ENCODE data around the gene ANGPTL3. TPM values are rescaled to one million over a fixed set of nuclear protein-coding genes. Genes with fewer than 3 reads are reported as not detected.

Gene ANGPTL3
- total RNA-seq, 1 donor from 2014 or later = not detected

DNA sequence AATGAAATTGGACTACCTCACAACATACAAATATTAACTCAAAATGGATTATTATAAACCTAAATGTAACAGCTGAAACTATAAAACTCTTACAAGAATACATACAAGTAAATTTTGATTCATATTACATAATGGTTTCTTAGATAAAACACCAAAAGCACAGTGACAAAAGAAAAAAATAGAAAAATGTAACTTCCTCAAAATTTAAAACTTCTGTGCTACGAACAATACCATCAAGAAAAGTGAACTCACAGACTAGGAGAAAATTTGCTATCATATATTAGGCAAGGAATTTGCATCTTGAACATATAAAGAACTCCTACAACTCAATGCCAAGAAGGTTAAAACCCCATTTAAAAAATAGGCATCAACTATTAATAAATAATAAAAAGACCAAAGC lies 31.2 kb downstream of the ANGPTL3 start:
- DNase-seq (ENCODE audit: low spot score) = no peak

DNA sequence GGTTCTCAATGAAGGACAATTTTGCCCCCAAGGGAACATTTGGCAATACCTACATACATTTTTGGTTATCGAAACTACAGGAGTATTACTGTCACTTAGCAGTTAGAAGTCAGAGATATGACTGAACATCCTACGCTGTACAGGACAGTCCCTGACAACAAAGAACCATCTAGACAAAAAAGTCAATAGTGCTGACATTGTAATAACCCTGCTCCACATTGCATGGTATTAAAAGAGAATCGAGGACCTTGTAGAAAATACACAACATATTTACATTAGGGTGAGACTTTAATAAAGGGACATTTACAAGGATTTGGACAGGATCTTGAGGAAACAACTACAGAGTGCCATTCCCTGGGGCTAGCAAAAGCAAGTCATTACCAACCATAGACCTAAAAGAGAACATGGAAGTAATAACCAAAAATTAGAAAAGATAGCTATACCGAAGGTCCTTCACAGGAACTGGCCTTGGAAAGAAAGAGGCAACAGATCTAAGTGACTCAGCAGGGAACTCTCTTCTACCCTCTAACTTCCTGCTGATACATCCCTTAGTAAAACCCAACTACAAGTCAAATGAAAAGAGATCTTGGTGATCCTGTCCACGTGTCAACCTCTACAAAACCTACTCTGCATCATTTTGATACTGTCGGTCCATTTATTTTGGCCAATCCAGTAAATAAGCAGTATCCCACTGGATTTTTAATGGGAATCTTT lies 40.2 kb downstream of the ANGPTL3 start:
- no peak for DNase-seq (ENCODE audit: low spot score)

- DNase-seq (ENCODE audit: low spot score) = no peak
Measured at GRCh38 chr1:62643283-62643682, 46.0 kb downstream of the ANGPTL3 start.

- DNase-seq (ENCODE audit: low spot score) = no peak
Measured at GRCh38 chr1:62652387-62652786, 55.1 kb downstream of the ANGPTL3 start.

GRCh38 chr1:62654744-62655143 lies 57.4 kb downstream of the ANGPTL3 start:
- no peak for DNase-seq (ENCODE audit: low spot score)

Other genes starting within 250 kb of the ANGPTL3 start
- gene USP1, start 160.5 kb upstream of the ANGPTL3 start, total RNA-seq = 23.8 TPM
- gene DOCK7, start 90.9 kb downstream of the ANGPTL3 start, total RNA-seq = 61.4 TPM
- 6.5 TPM for gene ATG4C, start 186.6 kb downstream of the ANGPTL3 start, total RNA-seq